Adipocyte (in vitro differentiated cells): ENCODE results near the gene KIF22.
"Not testable (repeated sequence)": the region's sequence is repeated elsewhere in the genome, so short reads cannot be mapped to it uniquely, and the experiment has no call there.

Experiments used
- DNase-seq: peaks from one replicate; pipeline ENCODE4 v3.0.0-alpha.2; 2015; ENCODE audit warnings: low read depth
- H3K27me3 ChIP-seq: replicated peaks from 2 replicates; pipeline ENCODE4 v1.7.0; 2013; ENCODE audit warnings: mild to moderate bottlenecking, low read length, moderate library complexity; ENCODE audit not compliant: control insufficient read depth, insufficient read depth
- H3K36me3 ChIP-seq: 2 replicates; pipeline ENCODE4 v1.7.0; 2013; ENCODE audit warnings: low read length, mild to moderate bottlenecking, moderate library complexity; ENCODE audit not compliant: control insufficient read depth, insufficient read depth, severe bottlenecking
- H3K4me1 ChIP-seq: 2 replicates; pipeline ENCODE4 v1.7.0; 2013; ENCODE audit warnings: mild to moderate bottlenecking, low read length, moderate library complexity; ENCODE audit not compliant: control insufficient read depth, insufficient read depth
- H3K4me3 ChIP-seq: 2 replicates; pipeline ENCODE4 v1.7.0; 2013; ENCODE audit warnings: mild to moderate bottlenecking, low read length, moderate library complexity
- H3K9ac ChIP-seq: 2 replicates; pipeline ENCODE4 v1.7.0; 2013; ENCODE audit warnings: mild to moderate bottlenecking, low read length, moderate library complexity
- H3K9me3 ChIP-seq: 2 replicates; pipeline ENCODE4 v1.7.0; 2013; ENCODE audit warnings: mild to moderate bottlenecking, low read length, moderate library complexity; ENCODE audit not compliant: control insufficient read depth

KIF22 gene

DNA sequence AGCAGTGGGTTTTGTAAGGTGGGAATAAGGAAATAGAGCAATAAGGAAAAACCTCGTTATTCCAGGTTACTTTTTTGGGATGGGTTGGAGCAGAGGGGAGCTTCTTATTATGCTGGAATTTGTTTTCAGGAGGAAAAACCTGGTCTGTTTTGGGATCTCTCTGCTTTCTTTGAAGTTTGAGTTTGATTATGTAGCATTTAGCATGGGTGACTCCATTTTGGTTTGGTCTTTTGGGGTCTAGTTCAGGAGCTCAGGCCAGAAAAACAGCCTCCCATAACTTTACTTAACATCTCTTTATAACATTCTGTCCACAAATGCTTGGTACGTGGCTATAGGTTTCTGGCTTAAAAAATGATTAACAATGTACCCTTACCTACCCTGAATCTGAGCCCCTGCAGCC is 21.0 kb upstream of the KIF22 start:
- DNase-seq, result no peak
- H3K36me3 ChIP-seq, result no peaks in the 10 kb centered on the region
- no peak overlapping the region for H3K4me3 ChIP-seq
- peaks cover 6% of the 10 kb centered on the region for H3K27me3 ChIP-seq
- H3K9ac ChIP-seq, result no peak overlapping the region
- H3K4me1 ChIP-seq, result no peaks in the 10 kb centered on the region
- no peaks in the 10 kb centered on the region for H3K9me3 ChIP-seq

DNA sequence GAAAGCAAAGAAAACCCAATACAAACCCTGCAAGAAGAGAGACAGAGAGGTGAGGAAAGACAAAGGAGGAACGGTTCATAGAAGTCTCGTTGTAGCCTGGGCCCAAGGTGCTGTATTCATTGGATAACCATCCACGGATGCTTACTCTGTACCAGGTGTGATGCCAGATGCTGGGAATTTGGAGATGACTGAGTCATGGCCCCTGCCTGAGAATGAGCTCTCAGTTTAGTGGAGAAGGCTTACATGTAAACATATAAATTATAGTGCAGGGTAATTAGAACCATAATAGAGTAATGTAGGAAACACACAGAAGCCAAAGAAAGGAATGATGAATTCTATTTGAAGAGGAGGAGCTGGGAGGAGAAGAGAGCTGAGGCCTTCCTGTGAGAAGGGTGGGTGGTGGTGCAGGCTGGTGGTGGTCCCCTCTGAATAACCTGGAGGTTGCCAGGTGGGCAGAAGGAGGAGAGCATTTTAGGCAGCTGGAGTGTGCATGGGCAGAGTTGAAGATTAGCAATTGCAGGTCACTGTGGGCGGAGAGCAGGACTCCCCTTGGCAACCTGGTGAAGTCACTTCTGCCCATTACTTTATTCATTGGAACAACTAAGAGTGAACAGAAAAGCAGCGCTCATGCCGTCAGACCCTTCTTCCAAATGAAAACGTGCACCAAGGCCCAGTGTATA is 20.2 kb upstream of the KIF22 start:
- H3K9ac ChIP-seq, result no peak overlapping the region
- H3K4me1 ChIP-seq, result no peaks in the 10 kb centered on the region
- no peak overlapping the region for H3K4me3 ChIP-seq
- no peaks in the 10 kb centered on the region for H3K9me3 ChIP-seq
- H3K36me3 ChIP-seq, result no peaks in the 10 kb centered on the region
- peaks cover 2% of the 10 kb centered on the region for H3K27me3 ChIP-seq
- no peak for DNase-seq

GRCh38 chr16:29772330-29772729 is 18.2 kb upstream of the KIF22 start:
- H3K4me3 ChIP-seq, H3K36me3 ChIP-seq, H3K9ac ChIP-seq, DNase-seq, H3K4me1 ChIP-seq, H3K9me3 ChIP-seq, H3K27me3 ChIP-seq: not testable (repeated sequence)

DNA sequence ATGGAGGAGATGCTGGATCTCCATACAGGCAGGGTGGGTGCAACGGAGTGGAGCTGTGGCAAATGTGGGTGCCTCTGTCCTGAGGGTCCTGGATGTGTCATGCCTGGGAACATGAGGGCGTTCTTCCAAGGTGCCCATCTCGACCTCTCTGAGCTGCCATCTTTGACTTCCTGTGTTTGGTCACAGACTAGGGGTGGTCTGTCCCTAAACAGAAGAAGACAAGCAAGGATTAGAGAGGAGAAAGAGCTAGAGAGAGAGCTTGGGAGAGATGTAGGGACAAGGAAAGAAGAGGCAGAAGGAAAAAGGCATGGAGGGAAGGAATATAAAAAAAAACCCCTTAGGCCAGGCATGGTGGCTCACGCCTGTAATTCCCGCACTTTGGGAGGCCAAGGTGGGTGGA is 15.8 kb upstream of the KIF22 start:
- Histone ChIP-seq H3K9ac (no peak overlapping the region), H3K4me1 (no peaks in the 10 kb centered on the region), H3K36me3 (no peaks in the 10 kb centered on the region), H3K27me3 (peaks cover 6% of the 10 kb centered on the region), H3K4me3 (no peak overlapping the region), H3K9me3 (no peaks in the 10 kb centered on the region)
- DNase-seq, result no peak

- Histone ChIP-seq H3K4me1 (no peaks in the 10 kb centered on the region), H3K9me3 (no peaks in the 10 kb centered on the region), H3K27me3 (peaks cover 16% of the 10 kb centered on the region), H3K36me3 (no peaks in the 10 kb centered on the region), H3K9ac (no peak overlapping the region), H3K4me3 (no peak overlapping the region)
- no peak for DNase-seq
These were observed 14.7 kb upstream of the KIF22 start for GRCh38 chr16:29775742-29776408.

DNA sequence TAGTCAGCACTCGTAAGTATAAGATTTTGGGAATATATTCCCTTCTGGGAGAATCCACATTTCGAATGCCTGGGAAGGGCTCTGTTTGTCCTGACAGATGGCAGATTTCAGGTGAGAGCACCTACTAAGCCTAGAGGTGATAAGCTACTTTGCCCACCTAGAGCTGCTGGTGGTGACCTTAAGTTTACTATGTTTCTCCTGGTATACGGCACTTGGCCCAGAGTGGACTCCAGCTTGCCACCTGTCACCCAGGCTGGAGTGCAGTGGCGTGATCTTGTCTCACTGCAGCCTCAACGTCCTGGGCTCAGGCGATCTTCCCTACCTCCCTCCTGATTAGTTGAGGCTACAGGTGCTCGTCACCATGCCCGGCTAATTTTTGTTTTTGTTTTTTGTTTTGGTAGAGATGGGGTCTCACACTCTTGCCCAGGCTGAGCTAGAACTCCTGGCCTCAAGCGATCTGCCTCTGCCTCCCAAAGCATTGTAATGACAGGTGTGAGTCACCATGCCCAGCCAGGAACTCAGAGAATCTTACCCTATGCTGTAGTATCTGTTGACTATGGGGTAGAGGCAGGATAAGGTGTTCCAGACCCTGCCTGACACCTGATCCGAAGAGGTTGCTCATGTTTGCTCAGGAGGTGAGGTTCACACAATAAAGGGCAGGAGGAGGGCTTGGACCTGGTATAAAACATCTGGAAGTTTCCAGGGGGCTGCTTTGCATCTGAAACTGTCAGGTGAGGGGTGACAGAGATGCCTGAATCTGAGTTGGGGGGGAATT is 12.8 kb upstream of the KIF22 start, which contains the start of gene ZG16:
Gene ZG16, plus strand, starts transcription at position 681 of the 775 bp plus-strand sequence. CDS start 1,011 bp downstream, outside the sequence.
- no peak within 1 kb of the TSS for H3K4me3 ChIP-seq
- no peak for DNase-seq
- H3K36me3 ChIP-seq, result no peaks in the 10 kb centered on the region
- no peaks in the 10 kb centered on the region for H3K4me1 ChIP-seq
- no peak within 1 kb of the TSS for H3K9ac ChIP-seq
- no peaks in the 10 kb centered on the region for H3K9me3 ChIP-seq
- H3K27me3 ChIP-seq, result peaks cover 31% of the 10 kb centered on the region

- Histone ChIP-seq H3K4me1 (no peaks in the 10 kb centered on the region), H3K36me3 (no peaks in the 10 kb centered on the region), H3K9ac (no peak overlapping the region), H3K27me3 (peaks cover 31% of the 10 kb centered on the region), H3K9me3 (no peaks in the 10 kb centered on the region), H3K4me3 (no peak overlapping the region)
- no peak for DNase-seq
These were observed 11.1 kb upstream of the KIF22 start for GRCh38 chr16:29779474-29779873.

GRCh38 chr16:29783094-29783953 is 7.2 kb upstream of the KIF22 start:
- not testable (repeated sequence) for DNase-seq, H3K36me3 ChIP-seq, H3K4me1 ChIP-seq, H3K9me3 ChIP-seq, H3K9ac ChIP-seq, H3K4me3 ChIP-seq
- peaks cover 31% of the 10 kb centered on the region for H3K27me3 ChIP-seq

DNA sequence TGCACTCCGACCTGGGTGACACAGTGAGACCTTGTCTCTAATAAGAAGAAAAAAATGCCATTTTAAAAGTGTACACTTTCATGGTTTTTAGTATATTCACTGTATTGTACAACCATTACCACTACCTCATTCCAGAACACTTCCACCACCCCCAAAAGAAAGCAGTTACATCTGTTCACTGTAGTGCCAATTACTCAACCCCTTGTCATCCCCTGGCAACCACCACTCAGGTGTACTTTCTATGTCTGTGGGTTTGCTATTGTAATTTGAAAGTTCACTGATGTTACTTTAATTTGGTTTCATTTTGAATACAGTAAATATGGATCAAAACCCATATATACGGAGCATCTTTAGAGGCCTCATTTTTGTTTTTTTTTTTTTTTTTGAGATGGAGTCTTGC is 6.4 kb upstream of the KIF22 start:
- Histone ChIP-seq H3K4me1 (peaks cover 7% of the 10 kb centered on the region), H3K9me3 (no peaks in the 10 kb centered on the region), H3K4me3 (no peak overlapping the region), H3K36me3 (no peaks in the 10 kb centered on the region), H3K9ac (no peak overlapping the region), H3K27me3 (peaks cover 25% of the 10 kb centered on the region)
- no peak for DNase-seq

DNA sequence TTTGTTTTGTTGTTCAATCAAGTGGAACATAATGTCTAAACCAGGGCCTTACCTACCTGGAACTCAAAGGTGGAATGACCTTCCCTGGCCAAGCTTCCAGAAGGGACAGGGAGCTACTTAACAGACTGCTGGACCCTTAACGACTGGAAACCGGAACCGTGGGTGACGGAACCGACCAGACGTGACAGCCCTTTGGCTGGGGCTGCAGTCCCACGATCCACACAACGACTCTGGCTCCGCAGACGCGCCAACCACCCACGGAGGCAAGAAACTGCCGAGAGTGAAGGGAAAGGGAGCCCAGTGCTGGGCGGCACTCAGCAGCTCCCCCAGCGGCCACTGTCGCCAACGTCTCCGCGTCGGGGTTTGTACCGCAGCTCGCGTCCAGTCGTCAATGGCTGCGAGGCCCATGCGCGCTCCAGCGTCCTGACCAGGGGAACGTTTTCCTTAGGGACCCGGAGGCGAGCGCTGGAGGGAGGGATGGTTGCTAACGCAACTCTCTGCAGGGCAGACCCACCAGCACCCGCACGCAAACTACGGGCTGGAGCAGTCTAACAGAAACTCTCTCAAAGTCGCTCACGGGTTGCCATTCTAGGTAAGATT is 5.5 kb upstream of the KIF22 start:
- H3K4me1 ChIP-seq, result peaks cover 13% of the 10 kb centered on the region
- peak overlapping the region; percentile 65 for H3K9ac ChIP-seq
- peak overlapping the region; percentile 77 for H3K4me3 ChIP-seq
- no peaks in the 10 kb centered on the region for H3K9me3 ChIP-seq
- peak; percentile 74 for DNase-seq
- no peaks in the 10 kb centered on the region for H3K36me3 ChIP-seq
- peaks cover 24% of the 10 kb centered on the region for H3K27me3 ChIP-seq
